Measurements from ENCODE around the gene HOXD13.

DNA sequence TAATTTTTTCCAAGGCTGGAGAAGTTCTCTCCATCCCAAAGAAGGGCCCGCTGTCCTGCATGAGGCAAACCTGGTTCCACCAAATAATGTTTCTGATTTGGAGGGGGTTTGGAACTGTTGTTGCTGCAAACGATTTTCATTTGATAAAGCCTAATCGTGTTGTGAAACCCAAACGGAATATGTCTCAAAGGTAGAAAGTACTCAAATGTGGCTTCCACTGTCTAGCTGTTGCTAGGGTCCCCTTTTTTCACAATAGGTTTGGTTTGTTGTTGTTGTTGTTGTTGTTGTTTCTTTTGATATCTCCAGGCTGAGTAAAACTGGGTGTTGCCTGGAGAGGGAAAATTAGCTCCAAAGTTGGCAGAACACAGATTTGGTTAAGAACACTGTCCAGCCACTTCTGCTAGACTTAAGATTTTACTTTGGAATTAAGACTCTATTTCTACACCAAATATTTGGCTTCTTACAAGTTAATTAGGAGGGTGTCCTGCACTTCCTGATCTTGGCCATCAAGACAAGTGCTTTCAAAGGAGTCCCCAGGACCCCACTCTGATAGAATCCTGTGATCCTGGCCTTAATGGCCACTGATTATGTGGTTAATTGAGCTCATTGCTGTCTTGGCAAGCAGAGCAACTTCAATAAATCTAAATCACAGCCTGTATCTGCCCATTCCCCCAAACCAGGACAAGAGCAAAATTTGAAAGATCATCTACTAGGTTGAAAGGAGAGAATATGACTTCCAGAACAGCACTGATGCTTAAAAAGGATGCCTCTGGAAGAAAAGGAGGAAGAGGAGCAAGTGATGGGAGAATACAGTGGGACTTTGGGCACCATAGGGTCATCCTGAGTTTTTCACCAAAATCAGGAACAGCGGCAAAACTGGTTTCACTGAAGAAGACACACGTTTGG lies 3.3 kb upstream of the HOXD13 start:
- TF ChIP-seq, protein P1, sequence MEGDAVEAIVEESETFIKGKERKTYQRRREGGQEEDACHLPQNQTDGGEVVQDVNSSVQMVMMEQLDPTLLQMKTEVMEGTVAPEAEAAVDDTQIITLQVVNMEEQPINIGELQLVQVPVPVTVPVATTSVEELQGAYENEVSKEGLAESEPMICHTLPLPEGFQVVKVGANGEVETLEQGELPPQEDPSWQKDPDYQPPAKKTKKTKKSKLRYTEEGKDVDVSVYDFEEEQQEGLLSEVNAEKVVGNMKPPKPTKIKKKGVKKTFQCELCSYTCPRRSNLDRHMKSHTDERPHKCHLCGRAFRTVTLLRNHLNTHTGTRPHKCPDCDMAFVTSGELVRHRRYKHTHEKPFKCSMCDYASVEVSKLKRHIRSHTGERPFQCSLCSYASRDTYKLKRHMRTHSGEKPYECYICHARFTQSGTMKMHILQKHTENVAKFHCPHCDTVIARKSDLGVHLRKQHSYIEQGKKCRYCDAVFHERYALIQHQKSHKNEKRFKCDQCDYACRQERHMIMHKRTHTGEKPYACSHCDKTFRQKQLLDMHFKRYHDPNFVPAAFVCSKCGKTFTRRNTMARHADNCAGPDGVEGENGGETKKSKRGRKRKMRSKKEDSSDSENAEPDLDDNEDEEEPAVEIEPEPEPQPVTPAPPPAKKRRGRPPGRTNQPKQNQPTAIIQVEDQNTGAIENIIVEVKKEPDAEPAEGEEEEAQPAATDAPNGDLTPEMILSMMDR (IDR thresholded peaks at IDR 0.05 in 4 of 5, conservative IDR thresholded peaks at IDR 0.05 in 1 of 5), result no peak
- TF ChIP-seq POLR2A (IDR thresholded peaks at IDR 0.05), result no peak

Data from gastrocnemius medialis (tissue), 4 donors.